ENCODE measurements around the gene MICAL2.

The MICAL2 gene

DNA sequence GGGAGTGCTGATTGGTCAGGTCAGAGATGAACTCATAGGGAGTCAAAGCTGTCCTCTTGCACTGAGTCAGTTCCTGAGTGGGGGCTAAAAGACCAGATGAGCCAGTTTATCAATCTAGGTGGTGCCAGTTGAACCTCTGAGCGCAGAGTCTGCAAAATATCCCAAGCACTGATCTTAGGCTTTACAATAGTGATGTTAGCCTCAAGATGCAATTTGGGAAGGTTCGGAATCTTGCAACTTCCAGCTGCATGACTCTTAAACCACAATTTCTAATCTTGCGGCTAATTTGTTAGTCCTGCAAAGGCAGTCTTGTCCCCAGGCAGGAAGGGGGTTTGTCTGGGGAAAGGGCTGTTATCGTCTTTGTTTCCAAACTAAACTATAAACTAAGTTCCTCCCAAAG, 174.7 kb downstream of the MICAL2 start:
- no peak overlapping the region for H3K4me3 ChIP-seq (ENCODE audit: low read depth, low read length)
- DNase-seq (ENCODE audit: low read depth): peak; percentile 82
- TF ChIP-seq, protein P1, sequence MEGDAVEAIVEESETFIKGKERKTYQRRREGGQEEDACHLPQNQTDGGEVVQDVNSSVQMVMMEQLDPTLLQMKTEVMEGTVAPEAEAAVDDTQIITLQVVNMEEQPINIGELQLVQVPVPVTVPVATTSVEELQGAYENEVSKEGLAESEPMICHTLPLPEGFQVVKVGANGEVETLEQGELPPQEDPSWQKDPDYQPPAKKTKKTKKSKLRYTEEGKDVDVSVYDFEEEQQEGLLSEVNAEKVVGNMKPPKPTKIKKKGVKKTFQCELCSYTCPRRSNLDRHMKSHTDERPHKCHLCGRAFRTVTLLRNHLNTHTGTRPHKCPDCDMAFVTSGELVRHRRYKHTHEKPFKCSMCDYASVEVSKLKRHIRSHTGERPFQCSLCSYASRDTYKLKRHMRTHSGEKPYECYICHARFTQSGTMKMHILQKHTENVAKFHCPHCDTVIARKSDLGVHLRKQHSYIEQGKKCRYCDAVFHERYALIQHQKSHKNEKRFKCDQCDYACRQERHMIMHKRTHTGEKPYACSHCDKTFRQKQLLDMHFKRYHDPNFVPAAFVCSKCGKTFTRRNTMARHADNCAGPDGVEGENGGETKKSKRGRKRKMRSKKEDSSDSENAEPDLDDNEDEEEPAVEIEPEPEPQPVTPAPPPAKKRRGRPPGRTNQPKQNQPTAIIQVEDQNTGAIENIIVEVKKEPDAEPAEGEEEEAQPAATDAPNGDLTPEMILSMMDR (conservative IDR thresholded peaks at IDR 0.05; ENCODE audit: low read depth, low read length): no peak

DNA sequence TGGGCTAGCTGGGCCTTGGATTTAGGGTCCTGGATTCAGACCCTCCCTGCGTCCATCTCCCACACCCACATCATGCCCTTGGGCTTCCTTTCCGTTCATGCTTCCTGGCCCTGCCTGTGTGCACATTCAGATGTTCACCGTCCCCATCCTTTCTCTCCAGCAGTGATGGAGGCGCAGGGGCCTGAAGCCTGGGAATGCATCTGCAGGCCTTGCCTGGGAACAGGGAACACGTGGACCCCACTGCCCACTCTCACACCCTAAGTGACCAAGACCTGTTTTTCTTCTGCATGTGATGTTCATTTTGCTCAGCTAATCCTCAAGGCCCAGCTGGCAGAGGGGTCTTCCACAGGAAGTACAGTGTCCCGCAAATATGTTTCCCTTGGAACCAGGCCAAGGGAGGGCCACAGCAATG, 175.4 kb downstream of the MICAL2 start:
- TF ChIP-seq, protein P1 (conservative IDR thresholded peaks at IDR 0.05; ENCODE audit: low read depth, low read length): no peak
- no peak overlapping the region for H3K4me3 ChIP-seq (ENCODE audit: low read depth, low read length)
- DNase-seq (ENCODE audit: low read depth): peak; percentile 52

DNA sequence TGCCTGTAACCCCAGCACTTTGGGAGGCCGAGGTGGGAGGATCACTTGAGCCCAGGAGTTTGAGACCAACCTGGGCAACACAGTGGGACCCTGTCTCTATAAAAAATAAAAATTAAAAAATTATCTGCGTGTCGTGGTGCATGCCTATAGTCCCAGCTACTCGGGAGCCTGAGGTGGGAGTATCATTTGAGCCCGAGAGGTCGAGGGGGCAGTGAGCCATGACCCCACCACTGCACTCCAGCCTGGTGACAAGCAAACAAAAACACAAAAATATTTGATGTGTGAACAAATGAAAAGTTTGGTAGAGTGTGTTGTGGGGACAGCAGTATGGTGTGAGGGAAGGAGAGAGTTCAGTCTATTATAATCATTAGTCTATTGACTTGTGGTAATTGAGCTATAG, 176.2 kb downstream of the MICAL2 start:
- no peak for DNase-seq (ENCODE audit: low read depth)

DNA sequence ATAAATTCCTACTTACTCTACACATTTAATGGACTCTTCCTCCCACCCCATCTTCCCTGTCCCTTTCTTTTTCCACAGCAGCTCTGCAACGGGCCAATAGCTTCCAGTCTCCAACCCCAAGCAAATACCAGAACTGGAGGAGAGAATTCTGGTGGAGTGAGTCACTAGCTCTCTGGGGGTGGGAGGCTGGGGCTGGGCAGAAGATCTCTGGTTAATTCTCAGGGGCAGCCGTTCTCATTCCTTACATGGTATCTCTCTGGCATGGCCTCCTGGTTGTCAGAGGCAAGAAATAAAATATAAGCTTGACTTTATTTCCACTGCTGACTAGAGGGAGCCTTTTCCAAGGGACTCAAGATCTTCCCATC, 176.6 kb downstream of the MICAL2 start:
- DNase-seq (ENCODE audit: low read depth): peak; percentile 97

More for the DNA sequence above, 176.2 kb downstream of the MICAL2 start:
- no peak overlapping the region for H3K4me3 ChIP-seq (ENCODE audit: low read depth, low read length)
- TF ChIP-seq, protein P1 (conservative IDR thresholded peaks at IDR 0.05; ENCODE audit: low read depth, low read length): no peak

DNA sequence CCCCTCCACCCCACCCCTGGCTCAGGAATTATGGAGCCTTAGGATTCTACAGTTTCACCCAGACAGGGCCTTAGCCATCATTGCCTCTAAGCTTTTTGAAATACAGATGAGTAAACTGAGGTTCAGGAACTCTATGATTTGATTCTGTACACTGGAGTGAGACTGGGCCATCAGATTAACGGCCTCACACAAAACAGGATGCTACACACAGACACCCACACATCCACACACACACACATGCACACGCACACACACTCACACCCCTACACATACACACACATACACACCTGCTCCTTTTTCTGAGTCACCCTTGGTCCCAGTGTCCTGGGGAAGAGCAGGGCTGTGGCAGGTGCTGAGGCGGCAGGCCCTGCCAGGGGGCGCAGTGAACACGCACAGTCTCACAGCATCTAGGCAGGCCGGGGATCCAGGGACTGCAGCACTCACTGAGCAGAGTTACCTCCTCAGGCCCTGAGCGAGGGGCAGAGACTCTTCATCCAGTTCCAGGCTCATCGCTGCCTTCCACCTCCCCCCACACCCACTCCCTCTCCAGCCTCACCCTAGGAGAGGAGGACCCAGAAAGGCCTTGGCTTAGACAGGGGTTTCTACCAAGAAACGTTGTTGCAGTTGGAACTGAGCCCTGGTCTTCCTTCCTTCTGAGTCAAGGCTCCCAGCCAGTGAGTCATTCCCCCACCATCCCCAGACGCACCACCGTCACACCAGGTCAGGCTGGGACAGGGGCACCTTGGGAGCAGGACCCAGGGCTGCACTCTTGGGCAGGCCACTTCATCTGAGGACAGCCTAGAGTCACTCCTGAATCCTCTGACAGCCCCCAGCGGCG, 177.2 kb downstream of the MICAL2 start:
- TF ChIP-seq, protein P1 (conservative IDR thresholded peaks at IDR 0.05; ENCODE audit: low read depth, low read length): peak; percentile 68
- peak overlapping the region; percentile 38 for H3K4me3 ChIP-seq (ENCODE audit: low read depth, low read length)
- DNase-seq (ENCODE audit: low read depth): peak; percentile 97

More for the DNA sequence above, 176.6 kb downstream of the MICAL2 start:
- TF ChIP-seq, protein P1 (conservative IDR thresholded peaks at IDR 0.05; ENCODE audit: low read depth, low read length): no peak
- no peak overlapping the region for H3K4me3 ChIP-seq (ENCODE audit: low read depth, low read length)

DNA sequence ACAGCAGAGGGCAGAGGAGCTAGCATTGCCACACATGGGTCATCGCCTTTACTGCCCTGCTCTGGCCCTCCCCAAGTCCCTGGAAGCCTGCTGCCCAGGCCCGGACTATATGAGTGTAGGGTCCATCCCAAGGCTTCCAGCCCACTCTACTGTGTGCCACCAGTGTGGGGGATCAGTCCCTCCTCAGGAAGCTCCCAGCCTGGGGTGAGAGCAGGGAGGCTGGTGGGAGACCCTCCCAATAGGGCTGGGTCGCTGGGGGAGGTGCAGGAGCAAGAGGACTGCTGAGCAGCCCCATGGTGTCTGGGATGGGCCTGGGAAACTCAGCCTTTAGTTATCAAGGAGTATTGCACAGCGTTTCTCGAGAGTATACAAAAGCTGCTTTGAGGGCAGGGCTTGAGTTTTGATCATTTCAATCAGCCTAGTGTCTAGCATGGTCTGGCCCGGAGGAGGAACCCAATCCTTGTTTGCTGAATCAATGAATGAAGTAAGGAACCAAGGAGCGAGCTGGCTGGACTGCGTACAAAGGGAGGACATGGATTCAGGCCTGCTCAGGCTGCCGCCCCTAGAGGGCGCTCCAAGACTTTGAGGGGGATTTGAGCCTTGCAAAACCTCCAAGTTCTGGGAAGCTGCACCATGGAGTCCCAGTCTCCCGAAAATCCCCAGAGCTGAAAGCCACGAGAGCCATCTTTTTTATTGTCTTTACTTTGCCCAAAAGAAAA, 178.0 kb downstream of the MICAL2 start:
- TF ChIP-seq, protein P1 (conservative IDR thresholded peaks at IDR 0.05; ENCODE audit: low read depth, low read length): peak; percentile 100
- peak; percentile 96 for DNase-seq (ENCODE audit: low read depth)

More for the DNA sequence above, 178.0 kb downstream of the MICAL2 start:
- no peak overlapping the region for H3K4me3 ChIP-seq (ENCODE audit: low read depth, low read length)

All from choroid plexus epithelial cell (primary cell).